Central memory CD8-positive, alpha-beta T cell (primary cell): ENCODE measurements around the gene RPF1.
A peak's percentile ranks its signal among the peaks of the same experiment; 100 is the strongest.
"Not testable (repeated sequence)": the region's sequence is repeated elsewhere in the genome, so short reads cannot be mapped to it uniquely, and the experiment has no call there.

Experiments used
- ATAC-seq: fragments of 150-1000 bp; cut with Tn5 transposase; replicated peaks from 2 replicates; pipeline ENCODE4 v1.10.0; 2022; ENCODE audit warnings: mild to moderate bottlenecking, moderate FRiP score, moderate number of reproducible peaks; ENCODE audit not compliant: poor library complexity, severe bottlenecking; ENCODE audit errors: extremely low read depth
- DNase-seq, 2 donors: peaks; one replicate each; pipeline ENCODE4 v3.0.0; 2021; ENCODE audit warnings: low spot score in 2 of 2
- H3K27ac Mint-ChIP-seq: one replicate; pipeline ENCODE4 v1.8.0; 2022; ENCODE audit warnings: low read depth, mild to moderate bottlenecking, moderate library complexity, mixed read lengths
- H3K27me3 Mint-ChIP-seq: one replicate; pipeline ENCODE4 v1.8.0; 2022; ENCODE audit warnings: mixed read lengths
- H3K36me3 Mint-ChIP-seq: one replicate; pipeline ENCODE4 v1.8.0; 2022; ENCODE audit warnings: mild to moderate bottlenecking, moderate library complexity, mixed read lengths; ENCODE audit not compliant: insufficient read depth
- H3K4me1 Mint-ChIP-seq: one replicate; pipeline ENCODE4 v1.8.0; 2022; ENCODE audit warnings: mixed read lengths
- H3K4me3 Mint-ChIP-seq: one replicate; pipeline ENCODE4 v1.8.0; 2022; ENCODE audit warnings: mild to moderate bottlenecking, moderate library complexity, mixed read lengths
- H3K9me3 Mint-ChIP-seq: one replicate; pipeline ENCODE4 v1.8.0; 2022; ENCODE audit warnings: mixed read lengths

The RPF1 gene

DNA sequence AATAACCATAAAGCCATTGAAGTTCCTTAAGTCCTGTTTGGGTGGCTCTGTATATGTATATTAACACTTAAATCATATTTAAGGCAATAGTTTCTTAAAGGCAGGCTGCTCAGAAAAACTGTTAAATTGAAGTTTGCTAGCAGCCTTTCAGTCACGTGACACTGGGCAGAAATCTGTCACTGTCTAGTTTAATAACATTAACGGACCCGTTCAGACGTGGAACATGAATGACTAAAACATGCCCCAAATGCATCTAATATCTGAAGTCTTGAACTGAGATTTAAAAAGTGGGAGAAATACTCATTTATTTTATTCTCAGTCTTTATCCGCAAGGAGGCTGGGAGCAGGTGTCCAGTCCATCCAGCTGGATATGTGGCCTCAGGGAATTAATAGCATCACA is 23.9 kb downstream of the RPF1 start:
- H3K27me3 Mint-ChIP-seq, result no peaks in the 10 kb centered on the region
- no peak overlapping the region for H3K27ac Mint-ChIP-seq
- H3K4me3 Mint-ChIP-seq, result no peak overlapping the region
- no peaks in the 10 kb centered on the region for H3K9me3 Mint-ChIP-seq
- DNase-seq (no peak), ATAC-seq (no peak)
- H3K4me1 Mint-ChIP-seq, result peaks cover 43% of the 10 kb centered on the region
- peaks cover 40% of the 10 kb centered on the region for H3K36me3 Mint-ChIP-seq

DNA sequence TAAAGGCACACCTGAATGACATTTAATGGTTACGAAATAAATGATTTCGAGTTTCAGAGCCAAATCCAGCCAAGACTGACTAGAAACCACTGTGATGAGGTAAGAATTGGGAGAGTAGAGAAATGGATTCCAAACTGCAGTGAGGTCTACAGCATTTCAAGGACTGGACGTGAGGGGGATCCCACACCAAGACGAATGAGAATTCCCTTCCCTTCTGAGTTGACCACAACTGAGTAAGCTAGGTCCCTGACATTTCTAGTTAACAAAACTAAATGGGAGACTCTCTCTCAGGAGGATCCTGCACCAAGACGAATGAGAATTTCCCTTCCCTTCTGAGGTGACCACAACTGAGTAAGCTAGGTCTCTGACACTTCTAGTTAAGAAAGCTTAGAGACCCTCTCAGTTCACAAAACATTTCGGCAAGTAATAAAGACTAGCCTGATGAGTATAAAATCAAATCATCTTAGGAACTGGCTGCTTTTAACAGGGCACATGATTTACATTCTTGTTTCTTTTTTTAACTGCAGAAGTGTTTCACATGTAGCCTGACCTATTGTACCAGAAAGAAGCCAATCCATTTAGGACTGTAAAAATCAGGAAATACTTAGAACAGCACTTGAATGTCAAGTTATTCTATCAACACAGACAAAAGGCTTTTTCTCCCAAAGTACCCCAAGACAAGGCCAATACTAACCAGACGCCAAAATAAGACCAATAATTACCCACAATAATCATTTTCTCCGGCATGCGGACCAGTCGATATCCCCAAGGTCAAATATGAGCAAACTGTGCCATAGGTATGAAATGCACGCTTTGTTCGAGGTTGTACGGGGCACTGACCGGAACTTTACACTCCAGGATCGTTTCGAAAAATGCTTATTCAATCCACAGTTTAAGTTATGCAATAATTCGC is 25.8 kb downstream of the RPF1 start:
- DNase-seq (no peak), ATAC-seq (no peak)
- H3K27ac Mint-ChIP-seq, result peak overlapping the region; percentile 96
- H3K27me3 Mint-ChIP-seq, result no peaks in the 10 kb centered on the region
- no peaks in the 10 kb centered on the region for H3K9me3 Mint-ChIP-seq
- H3K36me3 Mint-ChIP-seq, result peaks cover 33% of the 10 kb centered on the region
- peaks cover 43% of the 10 kb centered on the region for H3K4me1 Mint-ChIP-seq
- peak overlapping the region; percentile 97 for H3K4me3 Mint-ChIP-seq

DNA sequence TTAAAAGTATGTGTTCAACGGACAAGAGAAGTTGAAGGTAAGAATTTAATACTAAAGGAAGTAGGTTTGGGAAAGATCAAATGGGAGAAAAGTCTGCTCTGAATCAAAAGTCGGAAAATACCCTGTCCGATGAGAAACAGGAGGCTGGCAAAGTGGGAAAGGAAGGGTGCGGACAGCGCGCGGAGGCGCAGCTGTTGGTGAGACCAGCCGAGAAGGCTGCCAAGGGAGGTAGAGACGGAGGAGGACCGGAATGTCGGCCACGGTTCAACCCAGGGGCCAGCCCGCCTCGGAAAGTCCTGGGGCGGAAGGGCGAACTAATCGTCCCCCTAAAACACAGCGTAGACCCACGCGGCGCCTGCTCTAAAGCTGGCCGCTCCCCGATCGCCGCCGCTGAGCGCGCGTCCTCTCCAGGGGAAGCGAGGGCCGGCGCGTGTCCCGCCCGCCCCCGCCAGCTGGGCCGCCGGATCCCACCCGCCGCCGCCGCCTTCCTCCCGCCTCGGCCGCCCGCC is 26.5 kb downstream of the RPF1 start:
- no peak for DNase-seq
- Mint-ChIP-seq H3K4me3 (peak overlapping the region; percentile 97), H3K27ac (peak overlapping the region; percentile 96), H3K27me3 (no peaks in the 10 kb centered on the region), H3K9me3 (no peaks in the 10 kb centered on the region), H3K36me3 (peaks cover 27% of the 10 kb centered on the region), H3K4me1 (peaks cover 43% of the 10 kb centered on the region)
- ATAC-seq, result peak; percentile 33

DNA sequence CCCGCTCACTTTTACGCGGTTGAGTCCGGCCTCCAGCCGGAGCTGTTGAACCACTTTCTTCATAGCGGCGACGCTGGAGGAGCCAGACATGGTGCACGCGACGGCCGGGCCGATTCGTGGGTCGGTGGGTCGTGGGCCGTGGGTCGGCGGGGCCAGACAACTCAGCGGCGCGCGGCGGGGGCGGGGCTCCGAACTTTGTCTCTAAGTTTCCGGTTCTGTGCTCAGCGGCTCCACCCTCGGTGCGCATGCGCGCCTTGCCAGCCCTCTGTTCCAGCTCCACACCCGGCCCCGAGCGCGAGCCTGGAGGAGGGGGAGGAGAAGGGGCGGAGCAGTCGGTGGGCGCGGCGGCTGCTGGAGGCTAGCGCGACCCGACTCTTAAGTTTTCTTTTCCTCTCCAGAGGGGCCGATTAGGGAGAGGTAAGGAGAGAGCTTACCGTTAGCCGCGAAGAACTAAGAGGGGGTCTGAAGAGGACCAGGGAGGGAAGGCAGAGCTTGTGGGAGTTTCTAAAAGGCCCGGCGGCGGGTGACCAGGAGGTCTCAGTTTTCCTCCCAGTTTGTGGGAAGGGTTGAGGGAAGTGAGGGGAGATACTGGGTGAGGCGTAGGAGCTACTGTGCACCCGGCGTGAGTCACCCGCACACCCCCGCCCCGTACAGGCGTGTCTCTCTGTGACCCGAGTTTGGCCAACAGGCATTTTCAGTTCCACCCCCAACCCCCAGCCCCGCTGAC is 27.1 kb downstream of the RPF1 start, which contains the start of the genes GNG5 and SPATA1:
Gene GNG5 (minus strand): TSS at position 580 of the 727 bp plus-strand sequence. CDS start 490 bp downstream, at position 90.
Gene SPATA1 (plus strand): TSS at position 385 of the 727 bp plus-strand sequence. CDS start 9,974 bp downstream, outside the sequence.
- Mint-ChIP-seq H3K27ac (peak within 1 kb of the TSS; percentile 96), H3K4me1 (peaks cover 40% of the 10 kb centered on the region), H3K27me3 (no peaks in the 10 kb centered on the region), H3K9me3 (no peaks in the 10 kb centered on the region), H3K36me3 (peaks cover 27% of the 10 kb centered on the region), H3K4me3 (peak within 1 kb of the TSS; percentile 97)
- peak; percentile 89 to 93 for DNase-seq
- peak; percentile 89 for ATAC-seq

DNA sequence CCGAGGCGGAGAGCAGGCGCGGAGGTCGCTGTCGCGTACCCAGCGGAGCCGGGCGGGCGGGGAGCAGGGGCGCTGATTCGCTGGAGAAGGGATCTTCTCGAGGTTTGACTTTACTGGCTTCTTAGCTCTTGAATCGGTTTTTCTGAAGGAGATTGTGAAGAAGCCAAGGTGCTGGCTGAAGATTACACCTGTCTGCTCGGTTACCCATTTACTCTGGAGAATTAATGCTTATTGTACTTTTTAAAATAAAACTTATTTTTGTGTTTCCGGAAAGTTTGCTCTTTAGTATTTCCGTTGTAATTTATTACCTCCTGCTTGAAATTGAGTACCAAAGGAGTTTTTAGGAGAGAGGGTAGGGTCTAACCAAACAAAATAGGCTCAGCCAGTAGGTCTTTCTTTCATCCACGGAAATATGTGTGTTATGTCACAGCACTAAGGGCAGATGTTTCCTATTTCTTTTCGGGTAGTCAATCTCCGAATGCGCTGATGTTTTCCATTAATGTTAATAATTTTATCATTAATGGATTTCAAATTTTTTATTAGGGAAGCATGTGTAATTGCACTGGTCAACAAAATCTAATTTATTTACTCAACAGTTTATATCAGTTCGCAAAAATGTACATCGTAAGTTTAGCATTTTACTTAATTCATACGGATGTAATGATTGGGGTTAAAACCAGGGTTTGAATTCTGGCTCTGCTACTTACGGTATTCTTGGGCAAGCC is 27.8 kb downstream of the RPF1 start:
- ATAC-seq, result no peak
- DNase-seq, result no peak
- Mint-ChIP-seq H3K27me3 (no peaks in the 10 kb centered on the region), H3K9me3 (no peaks in the 10 kb centered on the region), H3K4me3 (peak overlapping the region; percentile 97), H3K36me3 (peaks cover 24% of the 10 kb centered on the region), H3K27ac (peak overlapping the region; percentile 96), H3K4me1 (peaks cover 33% of the 10 kb centered on the region)

DNA sequence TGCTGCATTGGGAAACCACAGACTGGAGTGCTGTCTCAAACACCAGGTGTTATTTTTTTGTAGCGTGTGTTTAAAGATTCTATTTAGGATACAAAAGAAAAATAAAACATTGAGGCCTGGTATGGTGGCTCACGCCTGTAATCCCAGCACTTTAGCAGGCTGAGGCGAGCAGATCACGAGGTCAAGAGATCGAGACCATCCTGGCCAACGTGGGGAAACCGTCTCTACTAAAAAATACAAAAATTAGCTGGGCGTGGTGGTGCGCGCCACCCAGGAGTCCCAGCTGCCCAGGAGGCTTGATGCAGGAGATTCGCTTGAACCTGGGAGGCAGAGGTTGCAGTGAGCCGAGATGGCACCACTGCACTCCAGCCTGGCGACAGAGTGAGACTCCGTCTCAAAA is 28.8 kb downstream of the RPF1 start:
- peaks cover 33% of the 10 kb centered on the region for H3K4me1 Mint-ChIP-seq
- H3K4me3 Mint-ChIP-seq, DNase-seq, H3K27ac Mint-ChIP-seq, ATAC-seq, H3K27me3 Mint-ChIP-seq, H3K9me3 Mint-ChIP-seq: not testable (repeated sequence)
- peaks cover 22% of the 10 kb centered on the region for H3K36me3 Mint-ChIP-seq

DNA sequence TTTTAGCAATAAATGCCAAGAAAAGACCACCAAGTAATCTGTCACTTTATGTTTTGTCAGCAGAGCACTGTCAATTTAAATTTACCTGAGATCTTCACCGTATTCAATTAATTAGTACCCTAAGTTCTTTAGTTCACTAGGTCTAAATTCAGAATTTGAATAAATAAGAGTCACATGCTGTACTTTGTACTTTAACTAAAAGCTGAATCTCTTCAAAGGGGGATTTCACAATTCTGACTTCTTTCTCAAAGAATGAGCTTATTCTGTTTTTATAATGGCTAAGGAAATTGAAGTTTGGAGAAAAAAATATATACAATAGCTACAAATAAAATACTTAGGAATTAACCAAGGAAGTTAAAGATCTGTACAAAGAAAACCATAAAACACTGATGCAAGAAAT is 29.4 kb downstream of the RPF1 start:
- Mint-ChIP-seq H3K36me3 (peaks cover 20% of the 10 kb centered on the region), H3K4me3 (no peak overlapping the region), H3K9me3 (no peaks in the 10 kb centered on the region), H3K4me1 (peaks cover 27% of the 10 kb centered on the region), H3K27ac (no peak overlapping the region), H3K27me3 (no peaks in the 10 kb centered on the region)
- DNase-seq (no peak), ATAC-seq (no peak)

DNA sequence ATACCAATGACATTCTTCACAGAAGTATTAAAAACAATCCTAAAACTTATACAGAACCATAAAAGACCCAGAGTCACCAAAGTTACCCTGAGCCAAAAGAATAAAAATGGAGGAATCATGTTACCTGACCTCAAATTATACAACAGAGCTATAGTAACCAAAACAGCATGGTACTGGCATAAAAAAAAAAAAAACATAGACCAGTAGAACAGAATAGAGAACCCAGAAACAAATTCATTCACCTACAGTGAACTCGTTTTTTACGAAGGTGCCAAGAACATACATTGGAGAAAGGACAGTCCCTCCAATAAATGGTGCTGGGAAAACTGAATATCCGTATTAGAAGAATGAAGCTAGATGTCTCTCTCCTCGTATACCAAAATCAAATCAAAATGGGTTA is 30.0 kb downstream of the RPF1 start:
- Mint-ChIP-seq H3K36me3 (peaks cover 18% of the 10 kb centered on the region), H3K4me3 (no peak overlapping the region), H3K27me3 (no peaks in the 10 kb centered on the region), H3K4me1 (peaks cover 22% of the 10 kb centered on the region), H3K27ac (no peak overlapping the region), H3K9me3 (no peaks in the 10 kb centered on the region)
- no peak for ATAC-seq
- DNase-seq, result no peak

DNA sequence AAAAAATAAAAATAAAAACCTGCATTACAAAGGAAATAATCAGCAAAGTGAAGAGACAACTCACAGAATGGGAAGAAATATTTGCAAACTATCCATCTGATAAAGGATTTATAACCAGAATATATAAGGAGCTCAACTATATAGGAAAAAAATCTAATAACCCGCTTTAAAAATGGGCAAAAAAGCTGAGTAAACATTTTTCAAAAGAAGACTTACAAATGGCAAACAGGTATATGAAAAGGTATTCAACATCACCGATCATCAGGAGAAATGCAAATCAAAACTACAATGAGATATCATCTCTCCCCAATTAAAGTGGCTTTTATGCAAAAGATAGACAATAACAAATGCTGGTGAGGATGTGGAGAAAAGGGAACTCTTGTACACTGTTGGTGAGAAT is 31.1 kb downstream of the RPF1 start:
- H3K4me1 Mint-ChIP-seq, result peaks cover 10% of the 10 kb centered on the region
- H3K27ac Mint-ChIP-seq, result no peak overlapping the region
- no peaks in the 10 kb centered on the region for H3K27me3 Mint-ChIP-seq
- no peaks in the 10 kb centered on the region for H3K9me3 Mint-ChIP-seq
- DNase-seq, result no peak
- no peak overlapping the region for H3K4me3 Mint-ChIP-seq
- peaks cover 14% of the 10 kb centered on the region for H3K36me3 Mint-ChIP-seq
- no peak for ATAC-seq

DNA sequence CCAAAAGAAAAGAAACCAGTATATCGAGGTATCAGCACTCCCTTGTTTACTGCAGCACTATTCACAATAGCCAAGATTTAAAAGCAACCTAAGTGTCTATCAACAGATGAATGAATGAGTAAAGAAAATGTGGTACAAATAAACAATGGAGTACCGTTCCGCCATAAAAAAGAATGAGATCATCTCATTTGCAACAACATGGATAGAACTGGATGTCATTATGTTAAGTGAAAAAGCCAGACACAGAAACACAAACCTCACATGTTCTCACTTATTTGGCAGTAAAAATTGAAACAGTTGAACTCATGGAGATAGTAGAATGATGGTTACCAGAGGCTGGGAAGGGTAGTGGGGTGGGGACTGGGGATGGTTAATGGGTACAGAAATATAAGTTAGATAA is 31.6 kb downstream of the RPF1 start:
- Mint-ChIP-seq H3K4me1 (peaks cover 6% of the 10 kb centered on the region), H3K4me3 (no peak overlapping the region), H3K36me3 (peaks cover 10% of the 10 kb centered on the region), H3K9me3 (no peaks in the 10 kb centered on the region), H3K27ac (no peak overlapping the region), H3K27me3 (no peaks in the 10 kb centered on the region)
- DNase-seq, result no peak
- no peak for ATAC-seq

DNA sequence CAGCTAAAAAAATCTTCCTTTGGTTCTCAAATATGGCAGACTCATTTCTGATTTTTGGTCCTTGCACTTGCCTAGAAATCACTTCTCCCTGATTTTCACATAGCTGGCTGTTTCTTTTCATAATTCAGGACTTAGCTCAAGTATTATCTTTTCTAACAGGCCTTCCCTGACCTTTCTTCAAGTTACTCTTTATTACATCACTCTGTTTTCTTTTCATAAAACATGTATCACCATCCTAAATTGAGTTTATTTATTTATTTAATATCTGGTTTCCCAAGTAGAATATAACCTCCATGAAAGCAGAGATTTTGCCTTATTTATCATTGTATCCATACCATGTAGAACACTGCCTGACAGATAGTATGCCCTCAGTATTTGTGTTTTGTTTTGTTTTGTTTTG is 45.5 kb downstream of the RPF1 start:
- no peaks in the 10 kb centered on the region for H3K4me1 Mint-ChIP-seq
- no peak overlapping the region for H3K4me3 Mint-ChIP-seq
- no peaks in the 10 kb centered on the region for H3K36me3 Mint-ChIP-seq
- ATAC-seq (no peak), DNase-seq (no peak)
- H3K9me3 Mint-ChIP-seq, result no peaks in the 10 kb centered on the region
- no peaks in the 10 kb centered on the region for H3K27me3 Mint-ChIP-seq
- no peak overlapping the region for H3K27ac Mint-ChIP-seq

DNA sequence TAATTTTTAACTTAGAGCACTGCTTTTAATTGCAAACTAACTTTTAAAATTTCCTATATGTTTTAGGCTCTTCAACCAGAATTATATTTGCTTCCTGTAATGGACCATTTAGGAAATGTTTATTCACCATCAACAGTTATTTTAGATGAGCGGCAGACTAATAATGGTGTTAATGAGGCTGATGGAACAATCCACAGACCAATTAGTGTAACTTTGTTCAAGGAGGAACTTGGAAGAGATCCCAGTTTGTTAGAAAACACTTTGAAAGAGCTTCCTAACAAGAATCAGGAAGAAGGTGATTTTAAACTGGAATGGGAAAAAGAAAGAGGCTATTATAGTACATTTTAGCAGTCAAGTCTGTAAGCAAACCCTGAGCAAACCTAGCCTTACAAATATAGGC is 46.7 kb downstream of the RPF1 start:
- no peak for ATAC-seq
- DNase-seq, result no peak
- H3K4me1 Mint-ChIP-seq, result no peaks in the 10 kb centered on the region
- no peaks in the 10 kb centered on the region for H3K9me3 Mint-ChIP-seq
- peaks cover 2% of the 10 kb centered on the region for H3K36me3 Mint-ChIP-seq
- H3K27me3 Mint-ChIP-seq, result no peaks in the 10 kb centered on the region
- no peak overlapping the region for H3K27ac Mint-ChIP-seq
- H3K4me3 Mint-ChIP-seq, result no peak overlapping the region
